SK-N-MC (cell line): ENCODE data around the gene COL16A1.

ENCODE experiments used
- EZH2 ChIP-seq: fragments of 200-600 bp; sonication (generic); IDR thresholded peaks from one replicate; pipeline ENCODE4 v1.6.1; 2017; ENCODE audit warnings: antibody characterized with exemption
- POLR2AphosphoS5 ChIP-seq: IDR thresholded peaks from 2 replicates; pipeline ENCODE4 v1.6.1; 2012; ENCODE audit warnings: mild to moderate bottlenecking, low read depth, low read length, borderline replicate concordance

DNA sequence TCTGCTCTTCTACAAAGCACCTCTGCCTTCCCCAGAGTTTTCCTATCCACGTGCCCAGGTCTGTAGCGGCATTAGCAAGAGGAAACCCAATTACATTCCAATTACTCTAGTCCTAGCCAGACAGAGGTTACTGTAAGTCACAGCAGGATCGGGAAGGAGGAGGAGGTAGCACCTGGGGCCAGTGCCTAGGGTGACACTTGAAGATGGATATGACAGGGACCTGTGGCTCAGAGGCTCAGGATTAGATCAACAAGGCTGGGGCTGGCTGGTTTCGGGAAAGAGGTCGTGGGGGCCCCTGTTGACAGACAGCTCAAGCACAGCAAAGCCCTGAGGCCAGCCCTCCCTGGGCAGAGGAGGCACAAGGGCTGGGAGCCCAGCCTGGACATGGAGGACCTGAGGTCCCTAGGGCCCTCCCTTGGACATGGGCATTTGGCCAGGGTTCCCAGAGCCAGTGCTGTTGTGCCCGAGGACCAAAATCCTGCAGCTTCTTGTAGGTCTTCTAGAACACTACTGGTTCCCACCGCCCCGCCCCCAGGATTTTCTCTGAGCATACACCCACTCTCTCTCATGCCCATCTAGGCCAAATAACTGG, 89.3 kb downstream of the COL16A1 start:
- TF ChIP-seq EZH2: no peak
- no peak for TF ChIP-seq POLR2AphosphoS5
